ENCODE results near the gene FUNDC1.

- TF ChIP-seq CTCF (IDR thresholded peaks at IDR 0.05) (no peak), EP300 (IDR thresholded peaks at IDR 0.05) (no peak), POLR2A (IDR thresholded peaks at IDR 0.05) (no peak)
Observed at GRCh38 chrX:44568196-44568595, 25.5 kb upstream of the FUNDC1 start.

All from suprapubic skin (tissue), 3 donors.